A673 (cell line): ENCODE data around the gene SLC9A8. TPM values are rescaled to one million over a fixed set of nuclear protein-coding genes. Genes with fewer than 3 reads are reported as not detected.

Experiments
- BruUV-seq: library from RNA; stranded (reverse); fragments of 400-500 nt; replicated peaks from 2 replicates; lab custom pipeline; 2021; lab: Mats Ljungman, UMichigan
- CTCF ChIA-PET: fragments of 300-600 bp; sonication (Branson Sonifier 250); formaldehyde crosslinking; loops from one replicate; lab custom pipeline; 2022; ENCODE audit warnings: antibody characterized with exemption; lab: Charles Lee
- POLR2A ChIA-PET: fragments of 300-600 bp; sonication (Branson Sonifier 250); formaldehyde crosslinking; loops from one replicate; lab custom pipeline; 2022; ENCODE audit warnings: antibody characterized with exemption; ENCODE audit not compliant: low non-redundant PET; lab: Charles Lee
- DNase-seq: peaks from one replicate; pipeline ENCODE4 v3.0.0-alpha.2; 2015; ENCODE audit warnings: low spot score
- H3K27ac ChIP-seq: fragments of 200-600 bp; sonication (generic); 2 replicates; pipeline ENCODE4 v1.5.1; 2016; ENCODE audit warnings: mixed run types, low read depth, mild to moderate bottlenecking, mixed read lengths, antibody characterized with exemption, low read length; ENCODE audit not compliant: poor library complexity, severe bottlenecking
- H3K27me3 ChIP-seq: fragments of 200-600 bp; sonication (generic); replicated peaks from 2 replicates; pipeline ENCODE4 v1.6.1; 2017; ENCODE audit warnings: mixed run types, low read depth, mild to moderate bottlenecking, mixed read lengths, antibody characterized with exemption, low read length; ENCODE audit not compliant: insufficient read depth, poor library complexity
- H3K36me3 ChIP-seq: fragments of 200-600 bp; sonication (generic); 2 replicates; pipeline ENCODE4 v1.6.1; 2016; ENCODE audit warnings: mixed run types, mild to moderate bottlenecking, mixed read lengths, antibody characterized with exemption, low read length; ENCODE audit not compliant: insufficient read depth, poor library complexity, severe bottlenecking
- H3K4me1 ChIP-seq: fragments of 200-600 bp; sonication (generic); 2 replicates; pipeline ENCODE4 v1.6.1; 2017; ENCODE audit warnings: mixed run types, mild to moderate bottlenecking, mixed read lengths, antibody characterized with exemption, low read length; ENCODE audit not compliant: insufficient read depth, poor library complexity, severe bottlenecking
- H3K4me3 ChIP-seq: fragments of 200-600 bp; sonication (generic); 2 replicates; pipeline ENCODE4 v1.5.1; 2016; ENCODE audit warnings: low read depth, mixed run types, mild to moderate bottlenecking, mixed read lengths, low read length; ENCODE audit not compliant: poor library complexity, severe bottlenecking
- H3K9me3 ChIP-seq: fragments of 200-600 bp; sonication (generic); 2 replicates; pipeline ENCODE4 v1.6.1; 2016; ENCODE audit warnings: mixed run types, low read depth, mild to moderate bottlenecking, mixed read lengths, antibody characterized with exemption, low read length; ENCODE audit not compliant: poor library complexity, severe bottlenecking
- EZH2 ChIP-seq: fragments of 200-600 bp; sonication (generic); IDR thresholded peaks from 2 replicates; pipeline ENCODE4 v1.6.1; 2017; ENCODE audit warnings: borderline replicate concordance, low read depth, mild to moderate bottlenecking, mixed read lengths, antibody characterized with exemption, low read length; ENCODE audit not compliant: poor library complexity, severe bottlenecking
- intact Hi-C: fragments of 100-400 bp; cut with micrococcal nuclease; formaldehyde crosslinking; loops from one replicate; pipeline ENCODE4 v1.10.0; 2022; ENCODE audit not compliant: unreplicated experiment
- total RNA-seq: library from RNA; stranded (reverse); gene quantifications from 2 replicates; pipeline ENCODE4 v1.2.3, GENCODE V29; 2021
- TF ChIP-seq, protein P1 (sequence below): fragments of 300-800, 200-600 bp; sonication (generic); conservative IDR thresholded peaks from 2 replicates; pipeline ENCODE4 v1.5.1; 2017; ENCODE audit warnings: low read depth, mild to moderate bottlenecking, antibody characterized with exemption, low read length, moderate library complexity, mixed read lengths

Gene SLC9A8
- total RNA-seq, 1 experiment from 2014 or later, result 9.8 TPM

- Histone ChIP-seq H3K27me3 (no peaks in the 10 kb centered on the region), H3K4me3 (no peak overlapping the region), H3K27ac (no peak overlapping the region), H3K4me1 (no peaks in the 10 kb centered on the region), H3K36me3 (peaks cover 5% of the 10 kb centered on the region), H3K9me3 (no peaks in the 10 kb centered on the region)
- no peak for DNase-seq
- CTCF ChIA-PET, result interaction anchor here (1.3 kb wide), 1 partner anchor 324 kb away, joined by 4 read pairs; no protein-coding TSS in a partner anchor
- no TSS peak for BruUV-seq
- POLR2A ChIA-PET, result no interaction called here
- intact Hi-C loops, result no loop called here
- TF ChIP-seq, protein P1, sequence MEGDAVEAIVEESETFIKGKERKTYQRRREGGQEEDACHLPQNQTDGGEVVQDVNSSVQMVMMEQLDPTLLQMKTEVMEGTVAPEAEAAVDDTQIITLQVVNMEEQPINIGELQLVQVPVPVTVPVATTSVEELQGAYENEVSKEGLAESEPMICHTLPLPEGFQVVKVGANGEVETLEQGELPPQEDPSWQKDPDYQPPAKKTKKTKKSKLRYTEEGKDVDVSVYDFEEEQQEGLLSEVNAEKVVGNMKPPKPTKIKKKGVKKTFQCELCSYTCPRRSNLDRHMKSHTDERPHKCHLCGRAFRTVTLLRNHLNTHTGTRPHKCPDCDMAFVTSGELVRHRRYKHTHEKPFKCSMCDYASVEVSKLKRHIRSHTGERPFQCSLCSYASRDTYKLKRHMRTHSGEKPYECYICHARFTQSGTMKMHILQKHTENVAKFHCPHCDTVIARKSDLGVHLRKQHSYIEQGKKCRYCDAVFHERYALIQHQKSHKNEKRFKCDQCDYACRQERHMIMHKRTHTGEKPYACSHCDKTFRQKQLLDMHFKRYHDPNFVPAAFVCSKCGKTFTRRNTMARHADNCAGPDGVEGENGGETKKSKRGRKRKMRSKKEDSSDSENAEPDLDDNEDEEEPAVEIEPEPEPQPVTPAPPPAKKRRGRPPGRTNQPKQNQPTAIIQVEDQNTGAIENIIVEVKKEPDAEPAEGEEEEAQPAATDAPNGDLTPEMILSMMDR, result no peak
- TF ChIP-seq EZH2, result no peak
Measured at GRCh38 chr20:49866051-49866450, 53.4 kb downstream of the SLC9A8 start.

GRCh38 chr20:49867453-49868215 is 55.0 kb downstream of the SLC9A8 start:
- DNase-seq, result no peak
- no TSS peak for BruUV-seq
- Histone ChIP-seq H3K36me3 (peaks cover 5% of the 10 kb centered on the region), H3K4me1 (no peaks in the 10 kb centered on the region), H3K27me3 (no peaks in the 10 kb centered on the region), H3K9me3 (no peaks in the 10 kb centered on the region), H3K27ac (no peak overlapping the region), H3K4me3 (no peak overlapping the region)
- intact Hi-C loops, result no loop called here
- CTCF ChIA-PET, result interaction anchor here (1.3 kb wide), 1 partner anchor 326 kb away, joined by 4 read pairs; no protein-coding TSS in a partner anchor
- TF ChIP-seq, protein P1, result no peak
- TF ChIP-seq EZH2, result no peak
- POLR2A ChIA-PET, result no interaction called here

GRCh38 chr20:49868538-49868937 is 55.9 kb downstream of the SLC9A8 start:
- intact Hi-C loops, result no loop called here

More at GRCh38 chr20:49868538-49868937, 55.9 kb downstream of the SLC9A8 start:
- Histone ChIP-seq H3K36me3 (peaks cover 5% of the 10 kb centered on the region), H3K9me3 (no peaks in the 10 kb centered on the region), H3K27me3 (no peaks in the 10 kb centered on the region), H3K27ac (no peak overlapping the region), H3K4me1 (no peaks in the 10 kb centered on the region), H3K4me3 (no peak overlapping the region)
- no TSS peak for BruUV-seq
- TF ChIP-seq EZH2, result no peak
- TF ChIP-seq, protein P1, result no peak
- no peak for DNase-seq
- CTCF ChIA-PET, result no interaction called here
- POLR2A ChIA-PET, result no interaction called here
